NCI-H2107 treated with DMSO at 0.1 percent for 48 hours (cell line): Measurements from ENCODE around the gene E4F1.
"Not testable (repeated sequence)": the region's sequence is repeated elsewhere in the genome, so short reads cannot be mapped to it uniquely, and the experiment has no call there.

Experiments
- DNase-seq: peaks from one replicate; lab custom pipeline; 2025; ENCODE audit not compliant: unreplicated experiment; lab: John Stamatoyannopoulos, UW

Gene E4F1

DNA sequence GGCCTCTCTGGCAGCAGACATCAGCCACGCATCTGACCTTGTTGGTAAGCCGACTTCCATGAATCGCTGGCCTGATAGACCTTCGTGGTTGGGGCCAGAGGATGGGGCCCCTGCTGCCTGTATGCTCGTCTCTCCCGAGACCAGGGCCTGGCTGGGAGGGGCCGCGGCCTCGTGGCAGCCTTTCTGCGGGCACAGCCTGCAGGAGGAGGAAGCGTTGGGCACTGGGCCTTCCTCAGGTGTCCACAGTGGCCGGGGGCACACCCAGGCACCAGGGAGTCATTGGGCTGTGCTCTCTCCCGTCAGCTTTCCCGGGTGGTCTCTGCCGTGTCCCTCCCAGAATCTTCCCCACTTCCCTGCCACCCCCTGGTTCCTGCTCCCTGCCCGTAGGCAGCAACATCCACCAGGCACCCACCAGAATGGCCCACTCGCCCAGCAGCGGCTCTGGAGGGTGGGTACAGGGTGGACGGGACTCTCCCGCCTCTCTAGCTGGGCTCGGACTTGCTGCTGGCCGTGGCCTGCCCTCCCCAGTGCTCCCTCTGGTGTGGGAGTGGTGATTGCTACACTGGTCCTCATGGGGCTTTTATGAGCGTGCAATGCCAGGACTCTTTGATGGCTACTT, 6.3 kb downstream of the E4F1 start:
- no peak for DNase-seq

DNA sequence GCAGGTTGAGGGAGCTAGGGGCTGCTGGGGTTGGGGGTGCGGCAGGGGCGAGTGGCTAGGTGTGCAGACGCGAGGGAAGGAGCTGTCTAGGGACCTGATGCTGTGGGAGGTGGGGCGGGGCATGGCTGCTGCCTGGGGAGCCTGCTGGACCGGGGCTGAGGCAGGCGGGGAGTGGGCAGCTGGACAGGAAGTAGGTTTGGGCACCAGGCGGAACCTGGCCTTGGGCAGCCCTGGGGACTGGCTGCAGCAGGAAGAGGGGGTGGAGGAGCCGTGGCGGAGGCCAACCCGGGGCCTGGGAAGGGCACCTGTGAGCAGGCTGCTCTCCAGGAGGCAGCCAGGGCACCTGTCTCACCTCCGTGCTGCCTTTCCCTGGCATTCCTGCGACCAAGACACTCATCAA, 7.0 kb downstream of the E4F1 start:
- no peak for DNase-seq

DNA sequence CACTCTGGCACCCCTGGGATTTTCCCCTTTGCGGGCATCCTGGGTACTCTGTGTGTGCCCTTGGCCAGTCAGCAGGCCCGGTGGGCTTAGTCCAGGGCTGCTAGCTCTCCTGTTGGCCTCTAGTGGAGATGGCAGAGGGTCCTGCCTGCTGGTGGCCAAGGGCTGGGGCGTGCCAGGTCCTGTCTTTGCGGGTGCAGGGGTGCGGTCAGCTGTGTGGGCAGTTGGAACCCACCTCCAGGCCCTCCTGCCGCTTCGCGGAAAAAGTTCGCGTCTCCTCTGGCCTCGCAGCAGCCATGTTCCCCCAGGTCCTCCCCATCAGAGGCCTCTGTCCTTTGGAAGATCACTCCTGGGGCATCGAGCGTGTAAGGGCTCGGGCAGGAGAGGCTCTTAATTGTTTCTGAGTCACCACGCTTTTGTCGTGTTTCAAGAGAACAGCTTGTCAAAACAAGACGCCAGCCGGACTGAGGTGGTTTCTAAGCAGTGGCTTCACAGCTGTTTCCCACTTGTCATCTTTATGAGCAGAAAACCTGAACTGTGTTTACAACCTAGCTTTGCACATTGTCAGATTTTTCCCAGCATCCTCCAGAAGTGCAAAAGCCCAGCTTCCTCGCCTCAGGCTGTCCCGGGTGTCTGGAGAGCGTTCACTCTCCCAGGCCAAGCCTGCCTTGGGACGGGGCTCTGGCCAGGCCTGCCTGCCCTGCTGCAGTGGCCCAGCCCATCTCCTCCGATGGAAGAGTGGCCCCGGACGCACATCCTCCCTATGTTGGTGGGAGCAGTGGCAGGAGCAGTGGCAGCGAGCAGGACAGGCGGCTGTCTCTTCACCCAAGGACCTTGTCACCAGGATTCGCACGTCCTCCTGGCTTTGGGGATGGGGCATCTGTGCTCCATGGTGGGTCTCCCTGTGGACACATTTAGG, 7.9 kb downstream of the E4F1 start:
- peak; percentile 68 for DNase-seq

DNA sequence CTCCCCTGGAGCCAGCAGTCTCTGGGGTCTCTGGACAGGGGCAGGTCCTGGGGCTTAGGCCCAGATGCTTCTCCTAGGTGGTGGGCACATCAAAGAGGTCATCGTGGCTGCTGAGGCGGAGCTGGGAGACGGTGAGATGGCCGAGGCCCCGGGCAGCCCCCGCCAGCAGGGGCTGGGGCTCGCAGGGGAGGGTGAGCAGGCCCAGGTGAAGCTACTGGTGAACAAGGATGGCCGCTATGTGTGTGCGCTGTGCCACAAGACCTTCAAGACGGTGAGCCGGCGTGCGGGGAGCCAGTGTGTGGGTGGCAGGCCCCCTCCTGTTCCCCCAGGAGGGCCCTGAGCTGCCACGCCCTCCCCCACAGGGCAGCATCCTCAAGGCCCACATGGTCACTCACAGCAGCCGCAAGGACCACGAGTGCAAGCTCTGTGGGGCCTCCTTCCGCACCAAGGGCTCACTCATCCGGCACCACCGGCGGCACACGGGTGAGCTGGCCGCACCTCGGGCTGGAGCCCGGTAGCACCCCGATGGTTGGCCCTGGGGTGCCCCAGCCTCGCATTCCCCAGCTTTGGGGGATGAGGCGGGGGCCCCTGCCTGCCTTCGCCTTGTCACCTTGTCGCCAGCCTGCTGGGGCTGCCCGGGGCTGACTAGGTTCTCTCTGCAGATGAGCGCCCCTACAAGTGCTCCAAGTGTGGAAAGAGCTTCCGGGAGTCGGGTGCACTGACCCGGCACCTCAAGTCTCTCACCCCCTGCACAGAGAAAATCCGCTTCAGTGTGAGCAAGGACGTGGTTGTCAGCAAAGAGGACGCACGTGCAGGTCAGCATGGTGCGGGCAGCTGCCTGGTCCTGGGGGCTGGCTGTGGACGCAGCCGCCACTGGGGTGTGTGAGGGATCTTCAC, 9.0 kb downstream of the E4F1 start:
- no peak for DNase-seq

DNA sequence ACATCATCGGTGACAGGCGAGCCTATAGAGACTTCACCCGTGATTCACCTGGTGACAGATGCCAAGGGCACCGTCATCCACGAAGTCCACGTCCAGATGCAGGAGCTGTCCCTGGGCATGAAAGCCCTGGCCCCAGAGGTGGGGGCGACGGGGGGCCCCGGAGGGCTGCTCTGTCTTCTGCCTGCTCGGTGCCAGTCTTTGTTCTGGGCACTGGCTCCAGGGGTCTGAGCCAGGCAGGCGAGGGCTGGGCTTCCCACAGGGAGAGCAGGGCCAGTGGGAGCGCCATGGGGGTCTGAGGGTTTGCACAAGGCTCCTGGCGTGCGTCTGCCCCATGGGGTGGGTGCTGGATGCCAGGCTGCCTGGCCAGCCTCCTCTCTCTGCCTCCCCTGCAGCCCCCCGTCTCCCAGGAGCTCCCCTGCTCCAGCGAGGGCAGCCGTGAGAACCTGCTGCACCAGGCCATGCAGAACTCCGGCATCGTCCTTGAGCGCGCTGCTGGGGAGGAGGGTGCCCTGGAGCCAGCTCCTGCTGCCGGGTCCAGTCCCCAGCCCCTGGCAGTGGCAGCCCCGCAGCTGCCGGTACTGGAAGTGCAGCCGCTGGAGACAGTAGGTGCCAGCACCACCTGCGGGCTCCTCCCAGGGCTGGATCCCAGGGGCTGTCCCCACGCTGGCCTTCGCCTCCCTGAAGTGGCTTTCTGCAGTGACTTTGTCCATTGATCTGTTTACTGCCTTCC, 9.8 kb downstream of the E4F1 start:
- DNase-seq: peak; percentile 21

DNA sequence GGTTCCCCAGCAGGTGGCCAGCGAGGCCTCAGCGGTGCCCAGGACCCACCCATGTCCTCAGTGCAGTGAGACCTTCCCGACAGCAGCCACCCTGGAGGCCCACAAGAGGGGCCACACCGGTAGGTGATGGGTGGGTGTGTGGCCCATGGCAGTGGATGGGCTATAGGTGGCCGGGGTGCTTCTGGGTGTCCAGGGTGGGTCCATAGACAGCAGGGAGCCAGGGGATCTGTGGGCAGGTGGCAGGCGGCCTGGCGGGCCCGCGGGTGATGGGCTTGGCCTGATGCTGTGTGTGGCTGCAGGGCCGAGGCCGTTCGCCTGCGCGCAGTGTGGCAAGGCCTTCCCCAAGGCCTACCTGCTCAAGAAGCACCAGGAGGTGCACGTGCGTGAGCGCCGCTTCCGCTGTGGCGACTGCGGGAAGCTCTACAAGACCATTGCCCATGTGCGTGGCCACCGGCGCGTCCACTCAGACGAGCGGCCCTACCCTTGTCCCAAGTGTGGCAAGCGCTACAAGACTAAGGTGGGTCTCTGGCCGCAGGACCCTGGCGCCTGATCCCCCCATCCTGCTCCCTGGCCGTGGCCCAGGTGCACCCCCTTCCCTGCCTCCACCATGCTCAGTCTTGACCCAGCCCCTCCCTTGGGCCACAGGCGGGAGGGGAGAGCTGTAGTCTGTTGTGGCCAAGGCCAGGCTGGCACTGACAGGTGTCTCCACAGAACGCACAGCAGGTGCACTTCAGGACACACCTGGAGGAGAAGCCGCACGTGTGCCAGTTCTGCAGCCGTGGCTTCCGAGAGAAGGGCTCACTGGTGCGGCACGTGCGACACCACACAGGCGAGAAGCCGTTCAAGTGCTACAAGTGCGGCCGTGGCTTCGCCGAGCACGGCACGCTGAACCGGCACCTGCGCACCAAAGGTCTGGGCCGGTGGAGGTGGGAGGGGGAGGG, 10.8 kb downstream of the E4F1 start:
- peak; percentile 78 for DNase-seq

DNA sequence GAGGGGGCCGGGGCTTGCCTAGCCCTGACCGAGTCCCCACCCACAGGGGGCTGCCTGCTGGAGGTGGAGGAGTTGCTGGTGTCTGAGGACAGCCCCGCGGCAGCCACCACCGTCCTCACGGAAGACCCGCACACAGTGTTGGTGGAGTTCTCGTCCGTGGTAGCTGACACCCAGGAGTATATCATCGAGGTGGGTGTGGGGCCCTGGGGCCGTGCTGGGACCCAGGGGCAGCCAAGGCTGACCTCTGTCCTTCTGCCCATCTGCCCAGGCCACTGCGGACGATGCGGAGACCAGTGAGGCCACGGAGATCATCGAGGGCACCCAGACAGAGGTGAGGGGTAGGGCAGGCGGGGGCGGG, 11.4 kb downstream of the E4F1 start:
- DNase-seq: no peak

DNA sequence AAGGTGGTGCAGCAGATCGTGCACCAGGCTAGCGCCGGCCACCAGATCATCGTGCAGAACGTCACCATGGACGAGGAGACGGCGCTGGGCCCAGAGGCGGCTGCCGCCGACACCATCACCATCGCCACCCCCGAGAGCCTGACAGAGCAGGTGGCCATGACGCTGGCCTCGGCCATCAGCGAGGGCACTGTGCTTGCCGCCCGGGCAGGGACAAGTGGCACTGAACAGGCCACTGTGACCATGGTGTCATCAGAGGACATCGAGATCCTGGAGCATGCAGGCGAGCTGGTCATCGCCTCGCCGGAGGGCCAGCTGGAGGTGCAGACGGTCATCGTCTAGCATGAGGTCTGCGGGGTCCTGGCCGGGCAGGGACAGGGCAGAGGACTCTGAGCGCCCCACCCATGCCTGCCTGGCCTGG, 11.9 kb downstream of the E4F1 start:
- DNase-seq: no peak

DNA sequence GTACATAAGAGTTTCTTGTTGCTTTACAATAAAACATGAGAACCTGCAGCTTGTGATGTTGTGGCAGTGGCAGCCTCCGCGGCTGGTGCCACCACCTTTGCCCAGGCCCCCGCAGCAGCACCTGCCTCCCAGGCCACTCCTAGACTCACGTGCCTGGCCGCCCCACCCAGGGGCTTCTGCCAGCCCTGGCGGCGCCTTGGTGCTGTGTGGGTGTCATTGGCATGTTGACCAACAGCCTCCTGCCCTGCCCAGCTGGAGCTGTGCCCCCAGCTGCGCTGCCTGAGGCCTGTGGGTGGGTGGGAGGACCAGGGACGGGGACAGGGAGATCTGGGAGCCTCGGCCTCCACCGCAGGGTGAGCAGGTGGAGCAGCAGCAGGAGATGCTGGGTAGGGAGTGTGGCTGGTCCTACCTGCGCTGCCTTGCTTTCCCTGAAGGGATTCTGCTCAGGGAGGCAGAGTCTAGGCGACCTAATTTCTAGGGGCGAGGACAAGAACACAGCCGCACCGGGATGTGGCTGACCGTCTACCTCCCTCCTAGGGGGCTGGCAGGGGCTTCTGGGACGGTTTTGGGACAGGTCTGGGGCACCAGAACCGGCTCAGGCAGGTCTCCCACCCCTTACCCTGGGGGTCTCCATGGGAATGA, 12.4 kb downstream of the E4F1 start:
- no peak for DNase-seq

DNA sequence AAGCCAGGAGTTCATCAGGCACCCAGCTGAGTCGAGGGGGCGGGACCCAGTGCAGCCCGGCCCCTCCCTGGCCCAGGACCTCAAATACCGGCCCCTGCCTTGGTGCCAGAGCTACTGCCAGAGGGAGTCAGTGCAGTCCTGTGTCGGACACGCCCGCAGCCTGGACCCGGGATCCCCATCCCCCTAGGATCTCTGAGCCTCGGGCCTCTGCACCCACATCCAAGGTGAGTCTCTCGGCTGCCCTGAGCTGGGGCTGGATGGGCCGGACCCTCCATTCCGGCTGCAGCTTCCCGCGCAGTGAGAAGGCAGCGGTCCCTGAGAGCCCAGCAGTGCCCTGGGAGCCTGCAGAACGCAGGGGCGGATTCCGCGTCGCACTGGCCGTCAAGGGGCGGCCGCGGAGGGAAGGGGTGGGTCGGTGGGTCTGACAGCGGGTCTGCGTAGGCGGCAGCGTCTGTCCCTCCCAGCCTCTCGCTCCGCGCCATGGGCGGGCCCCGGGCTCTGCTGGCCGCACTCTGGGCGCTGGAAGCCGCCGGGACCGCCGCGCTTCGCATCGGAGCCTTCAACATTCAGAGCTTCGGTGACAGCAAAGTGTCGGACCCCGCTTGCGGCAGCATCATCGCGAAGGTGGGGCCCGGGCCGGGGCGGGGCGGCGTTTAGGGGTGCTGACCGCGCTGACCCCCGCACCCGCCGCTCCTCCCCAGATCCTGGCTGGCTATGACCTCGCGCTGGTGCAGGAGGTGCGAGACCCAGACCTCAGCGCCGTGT, 13.1 kb downstream of the E4F1 start, which contains the start of gene DNASE1L2:
Gene DNASE1L2 (plus strand): TSS at position 108 of the 765 bp plus-strand sequence. CDS start 373 bp downstream, at position 481.
- no peak for DNase-seq

DNA sequence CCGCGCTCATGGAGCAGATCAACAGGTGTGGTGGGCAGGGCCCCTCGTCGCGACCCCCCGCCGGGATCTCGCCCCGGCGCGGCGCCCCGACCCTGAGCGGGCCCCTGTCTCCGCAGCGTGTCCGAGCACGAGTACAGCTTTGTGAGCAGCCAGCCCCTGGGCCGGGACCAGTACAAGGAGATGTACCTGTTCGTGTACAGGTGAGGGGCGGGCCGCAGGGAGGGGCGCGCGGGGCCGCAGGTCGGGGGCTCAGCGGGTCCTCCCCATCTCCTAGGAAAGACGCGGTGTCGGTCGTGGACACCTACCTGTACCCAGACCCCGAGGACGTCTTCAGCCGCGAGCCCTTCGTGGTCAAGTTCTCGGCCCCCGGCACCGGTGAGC, 13.7 kb downstream of the E4F1 start:
- DNase-seq: no peak

DNA sequence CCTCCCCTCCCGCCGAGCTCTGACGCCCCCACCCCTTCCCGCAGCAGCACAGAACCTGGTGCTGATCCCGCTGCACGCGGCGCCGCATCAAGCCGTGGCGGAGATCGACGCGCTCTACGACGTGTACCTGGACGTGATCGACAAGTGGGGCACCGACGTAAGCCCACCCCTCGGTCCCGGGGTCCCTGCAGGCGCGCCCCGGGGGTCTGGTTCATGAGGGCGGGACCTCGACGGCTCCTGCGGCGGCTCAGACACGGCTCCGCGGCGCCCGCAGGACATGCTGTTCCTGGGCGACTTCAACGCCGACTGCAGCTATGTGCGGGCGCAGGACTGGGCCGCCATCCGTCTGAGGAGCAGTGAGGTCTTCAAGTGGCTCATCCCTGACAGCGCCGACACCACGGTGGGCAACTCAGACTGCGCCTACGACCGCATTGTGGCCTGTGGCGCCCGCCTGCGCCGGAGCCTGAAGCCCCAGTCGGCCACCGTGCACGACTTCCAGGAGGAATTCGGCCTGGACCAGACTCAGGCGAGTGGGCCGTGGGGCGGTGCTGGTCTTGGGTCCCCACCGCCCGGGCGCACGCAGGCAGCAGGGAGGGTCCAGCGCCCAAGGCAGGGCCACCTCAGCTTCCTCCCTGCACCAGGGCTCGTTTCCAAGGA, 14.2 kb downstream of the E4F1 start:
- no peak for DNase-seq

DNA sequence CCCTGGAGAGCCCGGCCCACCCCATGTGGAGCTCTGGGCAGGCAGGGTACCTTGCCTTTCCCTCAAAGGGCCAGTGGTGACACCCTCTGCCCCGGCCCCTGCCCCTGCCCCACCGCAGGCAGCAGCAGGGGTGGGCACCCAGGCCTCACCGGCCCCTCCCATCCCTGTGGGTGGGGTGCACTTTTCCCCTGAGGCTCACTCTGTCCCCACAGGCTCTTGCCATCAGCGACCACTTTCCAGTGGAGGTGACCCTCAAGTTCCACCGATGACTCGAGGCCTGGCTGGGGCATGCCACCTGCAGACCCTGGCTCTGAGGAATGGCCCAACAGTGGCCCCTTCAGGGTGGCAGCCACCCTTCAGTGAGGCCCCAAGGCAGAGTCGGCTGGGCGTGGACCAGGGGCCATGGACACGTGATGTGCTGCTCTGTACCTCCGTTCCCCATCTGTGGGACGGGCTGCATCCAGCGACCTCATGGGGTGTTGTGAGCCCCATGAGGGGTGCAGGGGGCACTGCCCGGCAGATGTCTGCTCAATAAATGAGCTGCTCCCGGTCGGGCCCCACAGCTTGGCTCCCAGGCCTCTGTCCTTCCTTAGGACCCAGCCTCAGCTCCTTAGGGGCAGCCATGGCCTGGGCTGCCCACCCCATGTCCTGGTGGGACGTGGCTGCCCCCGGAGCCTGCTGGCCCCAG, 14.9 kb downstream of the E4F1 start:
- no peak for DNase-seq

DNA sequence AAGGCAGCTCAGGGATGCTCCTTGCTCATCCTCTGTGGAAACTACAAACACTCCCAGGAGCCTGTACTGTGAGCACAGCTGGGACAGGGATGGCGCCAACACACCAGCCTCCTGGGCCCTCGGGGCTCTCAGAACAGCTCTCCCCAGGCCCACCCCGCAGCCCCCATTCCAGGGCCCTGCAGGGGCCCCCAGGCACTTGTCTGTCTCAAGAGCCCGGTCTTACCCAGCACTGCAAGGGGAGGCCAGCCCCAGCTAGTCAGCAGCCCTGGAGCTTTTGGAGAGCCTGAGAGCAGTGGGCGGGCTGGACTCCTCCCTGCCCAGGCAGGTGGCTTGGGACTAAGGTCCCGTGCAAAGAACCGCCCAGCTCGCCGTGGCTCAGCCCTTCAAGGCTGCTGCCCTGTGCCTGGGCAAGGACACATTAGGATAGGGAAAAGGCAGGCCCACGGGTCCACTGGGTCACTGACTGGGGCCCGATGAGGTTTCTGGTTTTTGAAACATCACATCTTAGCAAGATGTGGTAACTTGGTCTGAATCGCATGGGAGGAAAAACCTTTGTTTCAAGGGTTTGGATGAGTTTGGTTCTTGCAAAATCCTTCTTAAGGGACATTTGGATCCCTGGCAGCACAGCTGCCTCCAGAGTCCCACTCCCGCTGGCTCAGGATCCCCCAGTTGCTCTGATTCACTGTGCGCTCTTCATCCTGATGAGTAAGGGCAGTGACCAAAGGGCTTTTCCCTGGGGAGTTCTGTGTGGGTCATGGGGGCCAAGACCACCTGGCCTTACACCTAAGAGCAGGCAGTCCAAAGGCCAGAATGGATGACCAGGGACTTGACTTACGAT, 15.7 kb downstream of the E4F1 start:
- no peak for DNase-seq

DNA sequence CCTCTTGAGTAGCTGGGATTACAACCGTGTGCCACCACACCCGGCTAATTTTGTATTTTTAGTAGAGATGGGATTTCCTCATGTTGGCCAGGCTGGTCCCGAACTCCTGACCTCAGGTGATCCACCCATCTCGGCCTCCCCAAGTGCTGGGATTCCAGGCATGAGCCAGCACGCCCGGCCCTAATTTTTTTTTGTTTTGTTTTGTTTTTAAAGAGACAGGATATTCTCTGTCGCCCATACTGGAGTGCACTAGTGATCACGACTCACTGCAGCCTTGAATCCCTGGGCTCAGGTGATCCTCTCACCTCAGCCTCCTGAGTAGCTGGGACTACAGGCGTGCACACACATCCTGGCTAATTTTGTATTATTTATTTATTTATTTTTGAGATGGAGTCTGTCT, 16.9 kb downstream of the E4F1 start:
- DNase-seq: not testable (repeated sequence)

DNA sequence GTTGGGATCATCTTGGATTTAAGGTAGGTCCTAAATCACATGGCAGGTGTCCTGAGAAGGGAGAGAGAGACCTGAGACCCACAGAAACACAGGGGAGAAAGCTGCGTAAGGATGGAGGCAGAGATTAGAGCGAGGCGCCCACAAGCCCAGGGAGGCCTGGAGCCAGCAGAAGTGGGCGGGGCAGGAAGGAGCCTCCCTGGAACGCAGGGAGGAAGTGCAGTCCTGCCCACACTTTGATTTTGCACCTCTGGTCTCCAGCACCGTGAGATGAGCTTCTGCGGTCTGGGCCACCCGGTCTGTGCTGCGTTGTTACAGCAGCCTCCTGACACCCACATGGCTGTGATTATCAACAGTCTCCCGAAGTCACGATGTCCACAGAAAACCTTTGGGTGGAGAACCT, 19.2 kb downstream of the E4F1 start:
- no peak for DNase-seq
